COR-L47 (cell line): ENCODE measurements around the gene KCNK13.
"Not testable (repeated sequence)": the region's sequence is repeated elsewhere in the genome, so short reads cannot be mapped to it uniquely, and the experiment has no call there.

Source experiments
- DNase-seq: peaks from one replicate; lab custom pipeline; 2025; lab: John Stamatoyannopoulos, UW

KCNK13 gene

GRCh38 chr14:90193925-90194324 lies 132.1 kb downstream of the KCNK13 start:
- no peak for DNase-seq

- no peak for DNase-seq
Observed at GRCh38 chr14:90194706-90195105, 132.9 kb downstream of the KCNK13 start.

- no peak for DNase-seq
Observed at GRCh38 chr14:90198541-90199060, 136.8 kb downstream of the KCNK13 start.

GRCh38 chr14:90200546-90200945 lies 138.8 kb downstream of the KCNK13 start:
- DNase-seq: not testable (repeated sequence)

- no peak for DNase-seq
Observed at GRCh38 chr14:90201344-90201743, 139.6 kb downstream of the KCNK13 start.

- DNase-seq: peak; percentile 88
Observed at GRCh38 chr14:90204516-90204915, 142.7 kb downstream of the KCNK13 start.

- no peak for DNase-seq
Observed at GRCh38 chr14:90213099-90213748, 151.4 kb downstream of the KCNK13 start.

GRCh38 chr14:90228478-90228877 lies 166.7 kb downstream of the KCNK13 start:
- no peak for DNase-seq

GRCh38 chr14:90229942-90230341 lies 168.1 kb downstream of the KCNK13 start:
- DNase-seq: not testable (repeated sequence)
